ENCODE measurements around the gene EXT2.

- TF ChIP-seq POLR2A (IDR thresholded peaks at IDR 0.05; ENCODE audit: borderline replicate concordance, extremely low read depth, insufficient read depth, insufficient read length) (no peak), CEBPB (IDR thresholded peaks at IDR 0.05; ENCODE audit: low read depth) (no peak), CTCF (IDR thresholded peaks at IDR 0.05 in 2 of 3, conservative IDR thresholded peaks at IDR 0.05 in 1 of 3; ENCODE audit: borderline replicate concordance in 1 of 3, insufficient read depth in 1 of 3, low read depth in 2 of 3, low read length in 2 of 3) (no peak), SP1 (IDR thresholded peaks at IDR 0.05; ENCODE audit: low read depth) (no peak), RAD21 (IDR thresholded peaks at IDR 0.05; ENCODE audit: low read depth) (no peak)
Observed at GRCh38 chr11:44138980-44139379, 43.5 kb downstream of the EXT2 start.
